Upper lobe of left lung (tissue), 6 donors: ENCODE data around the gene TRAF1. TPM values are rescaled to one million over a fixed set of nuclear protein-coding genes. Genes with fewer than 3 reads are reported as not detected.

Experiments
- ATAC-seq, 2 donors: fragments of 200-7000 bp; cut with Tn5 transposase; one replicate each; pipeline ENCODE4 v1.9.1; 2022; ENCODE audit warnings: mild to moderate bottlenecking in 2 of 2, moderate library complexity in 2 of 2; ENCODE audit not compliant: low FRiP score in 2 of 2
- DNase-seq, 2 donors: peaks; one replicate each; pipeline ENCODE4 v3.0.0-alpha.2; 2019 to 2020
- H3K27ac ChIP-seq, 4 donors: fragments of 200-600 bp; sonication (generic); one replicate each; pipeline ENCODE4 v1.5.1; 2016 to 2019
- H3K27me3 ChIP-seq, 4 donors: fragments of 200-600 bp; sonication (generic); one replicate each; pipeline ENCODE4 v1.5.1; 2017 to 2019
- H3K36me3 ChIP-seq, 4 donors: fragments of 200-600 bp; sonication (generic); one replicate each; pipeline ENCODE4 v1.5.1; 2016 to 2019
- H3K4me1 ChIP-seq, 4 donors: fragments of 200-600 bp; sonication (generic); one replicate each; pipeline ENCODE4 v1.5.1; 2018 to 2019
- H3K4me3 ChIP-seq, 4 donors: fragments of 200-600 bp; sonication (generic); one replicate each; pipeline ENCODE4 v1.5.1; 2017 to 2019; ENCODE audit warnings: mild to moderate bottlenecking in 2 of 4, moderate library complexity in 1 of 4
- H3K9me3 ChIP-seq, 4 donors: fragments of 200-600 bp; sonication (generic); one replicate each; pipeline ENCODE4 v1.5.1; 2018 to 2019
- CTCF ChIP-seq, 6 experiments: fragments of 450-650 bp in 4 of 6; fragments of 200-600 bp in 2 of 6; sonication (generic) in 2 of 6; IDR thresholded peaks; one replicate each; pipeline ENCODE4 v1.5.1; 2016 to 2019; ENCODE audit warnings: antibody characterized with exemption in 6 of 6
- EP300 ChIP-seq, 4 donors: sonication (generic); formaldehyde crosslinking; IDR thresholded peaks; one replicate each; pipeline ENCODE4 v1.5.1; 2017; ENCODE audit warnings: antibody characterized with exemption in 4 of 4, control low read depth in 2 of 4
- POLR2A ChIP-seq, 4 donors: fragments of 450-650 bp; IDR thresholded peaks; one replicate each; pipeline ENCODE4 v1.5.1; 2016 to 2017; ENCODE audit warnings: antibody characterized with exemption in 4 of 4, mild to moderate bottlenecking in 2 of 4
- POLR2AphosphoS5 ChIP-seq, 2 donors: sonication (generic); formaldehyde crosslinking; IDR thresholded peaks; one replicate each; pipeline ENCODE4 v1.5.1; 2017; ENCODE audit warnings: antibody characterized with exemption in 2 of 2
- WGBS, 2 donors: methylation state at CpG; one replicate each; pipeline ENCODE4 v1.1.5; 2017 to 2018; 5-methylcytosine and 5-hydroxymethylcytosine counted together
- total RNA-seq, 6 donors: library from RNA; depleted of rRNA in 4 of 6; stranded (reverse); fragments of >200 nt in 4 of 6; gene quantifications; one replicate each; pipeline versions ENCODE4 v1.1.0 to v1.2.1, GENCODE V29; 2016 to 2021
- donor health status: DM: no; HTN: no; CAD: no; lungs with moderate emphysema.
- donor health status: DM: no; HTN: yes; CAD: no; lungs with severe emphysema.

The TRAF1 gene
- total RNA-seq, 6 donors from 2014 or later, result 2.9 to 29.3 (median 6.6) TPM

GRCh38 chr9:120868339-120868675 lies 58.3 kb downstream of the TRAF1 start:
- H3K27ac ChIP-seq, result peak overlapping the region; percentile 76 to 93 (median 91)
- peaks cover 0 to 14% (median 10%) of the 10 kb centered on the region in 4 donors for H3K36me3 ChIP-seq
- 1 to 14% methylated on average over 5 to 11 of the region's 11 CpGs for WGBS, 2 donors
- no peak for ATAC-seq
- H3K4me1 ChIP-seq, result peaks cover 10 to 18% (median 13%) of the 10 kb centered on the region in 4 donors
- DNase-seq, result no peak
- TF ChIP-seq CTCF (IDR thresholded peaks at IDR 0.05), result peak in 2 of 6 experiments; percentile 28 to 36
- peak; percentile 50 for TF ChIP-seq POLR2AphosphoS5 (IDR thresholded peaks at IDR 0.05)
- TF ChIP-seq POLR2A (IDR thresholded peaks at IDR 0.05), result peak in 3 of 4 donors; percentile 38 to 60 (median 52)
- no peak for TF ChIP-seq EP300 (IDR thresholded peaks at IDR 0.05)
- no peaks in the 10 kb centered on the region for H3K9me3 ChIP-seq
- peak overlapping the region; percentile 1 to 70 (median 62) for H3K4me3 ChIP-seq
- H3K27me3 ChIP-seq, result no peaks in the 10 kb centered on the region

GRCh38 chr9:120867676-120868338 lies 58.8 kb downstream of the TRAF1 start:
- WGBS, 2 donors, result 89 to 93% methylated on average over 15 of the region's 15 CpGs
- peaks cover 0 to 14% (median 11%) of the 10 kb centered on the region in 4 donors for H3K36me3 ChIP-seq
- H3K27ac ChIP-seq, result peak overlapping the region; percentile 76 to 93 (median 91)
- H3K4me3 ChIP-seq, result peak overlapping the region in 3 of 4 donors; percentile 61 to 70 (median 63)
- peaks cover 10 to 16% (median 13%) of the 10 kb centered on the region in 4 donors for H3K4me1 ChIP-seq
- no peaks in the 10 kb centered on the region for H3K9me3 ChIP-seq
- TF ChIP-seq POLR2A (IDR thresholded peaks at IDR 0.05), result no peak
- TF ChIP-seq CTCF (IDR thresholded peaks at IDR 0.05), result no peak
- TF ChIP-seq POLR2AphosphoS5 (IDR thresholded peaks at IDR 0.05), result no peak
- no peak for TF ChIP-seq EP300 (IDR thresholded peaks at IDR 0.05)
- ATAC-seq, result no peak
- no peaks in the 10 kb centered on the region for H3K27me3 ChIP-seq
- no peak for DNase-seq

- Histone ChIP-seq H3K9me3 (no peaks in the 10 kb centered on the region), H3K36me3 (peaks cover 0 to 25% (median 20%) of the 10 kb centered on the region in 4 donors), H3K4me3 (no peak overlapping the region), H3K27ac (no peak overlapping the region), H3K4me1 (peaks cover 10 to 16% (median 13%) of the 10 kb centered on the region in 4 donors), H3K27me3 (no peaks in the 10 kb centered on the region)
- no peak for TF ChIP-seq CTCF (IDR thresholded peaks at IDR 0.05)
- TF ChIP-seq POLR2A (IDR thresholded peaks at IDR 0.05), result no peak
- TF ChIP-seq EP300 (IDR thresholded peaks at IDR 0.05), result no peak
- TF ChIP-seq POLR2AphosphoS5 (IDR thresholded peaks at IDR 0.05), result no peak
- 93 to 98% methylated on average over 6 of the region's 6 CpGs for WGBS, 2 donors
- no peak for ATAC-seq
- no peak for DNase-seq
Measured at GRCh38 chr9:120866651-120867050, 59.9 kb downstream of the TRAF1 start.

DNA sequence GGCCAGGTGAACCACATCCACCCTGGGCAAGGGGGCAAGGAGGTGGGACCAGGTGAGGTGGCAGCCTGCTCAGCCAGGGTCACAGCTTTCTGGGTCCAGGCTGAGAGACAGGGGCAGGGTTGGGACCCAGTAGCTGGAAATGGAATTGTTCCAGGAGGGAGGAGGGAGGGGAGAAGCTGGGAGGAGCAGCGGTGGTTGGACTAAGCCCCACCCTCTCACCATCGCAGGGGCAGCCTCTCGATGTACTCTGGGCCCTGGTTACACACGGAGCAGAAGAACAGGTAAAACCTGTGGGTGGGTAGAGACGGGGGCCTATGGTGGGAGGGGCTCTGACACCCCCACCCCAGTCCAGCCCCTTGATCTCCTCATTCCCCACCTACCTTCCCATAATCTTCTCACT lies 60.8 kb downstream of the TRAF1 start:
- ATAC-seq (no peak), DNase-seq (no peak)
- Histone ChIP-seq H3K36me3 (peaks cover 0 to 33% (median 27%) of the 10 kb centered on the region in 4 donors), H3K27me3 (no peaks in the 10 kb centered on the region), H3K4me1 (peaks cover 10 to 16% (median 13%) of the 10 kb centered on the region in 4 donors), H3K27ac (peak overlapping the region in 1 of 4 donors; percentile 18), H3K4me3 (no peak overlapping the region), H3K9me3 (no peaks in the 10 kb centered on the region)
- TF ChIP-seq EP300 (IDR thresholded peaks at IDR 0.05) (no peak), CTCF (IDR thresholded peaks at IDR 0.05) (no peak), POLR2A (IDR thresholded peaks at IDR 0.05) (no peak), POLR2AphosphoS5 (IDR thresholded peaks at IDR 0.05) (no peak)
- 58 to 61% methylated on average over 5 of the region's 5 CpGs for WGBS, 2 donors
